Measurements from ENCODE around the gene TMEM135. TPM values are rescaled to one million over a fixed set of nuclear protein-coding genes. Genes with fewer than 3 reads are reported as not detected.

Gene TMEM135
- total RNA-seq, 1 donor from 2014 or later: 15.9 TPM

Other genes starting within 250 kb of the TMEM135 start
- 282 and 749 TPM in 2 replicates for gene PRSS23, start 237.4 kb upstream of the TMEM135 start, total RNA-seq
- 103 and 107 TPM in 2 replicates for gene FZD4, start 82.5 kb upstream of the TMEM135 start, total RNA-seq